ENCODE measurements around the gene DYSF. TPM values are rescaled to one million over a fixed set of nuclear protein-coding genes. Genes with fewer than 3 reads are reported as not detected.

Gene DYSF
- polyA plus RNA-seq, 3 donors = 16.0 to 20.5 (median 17.0) TPM

GRCh38 chr2:71665168-71666093 lies 212.1 kb downstream of the DYSF start:
- DNase-seq (ENCODE audit: low read depth in 3 of 3, low spot score in 2 of 3) = no peak

- no peak for DNase-seq (ENCODE audit: low read depth in 3 of 3, low spot score in 2 of 3)
Observed at GRCh38 chr2:71666094-71666474, 212.7 kb downstream of the DYSF start.

DNA sequence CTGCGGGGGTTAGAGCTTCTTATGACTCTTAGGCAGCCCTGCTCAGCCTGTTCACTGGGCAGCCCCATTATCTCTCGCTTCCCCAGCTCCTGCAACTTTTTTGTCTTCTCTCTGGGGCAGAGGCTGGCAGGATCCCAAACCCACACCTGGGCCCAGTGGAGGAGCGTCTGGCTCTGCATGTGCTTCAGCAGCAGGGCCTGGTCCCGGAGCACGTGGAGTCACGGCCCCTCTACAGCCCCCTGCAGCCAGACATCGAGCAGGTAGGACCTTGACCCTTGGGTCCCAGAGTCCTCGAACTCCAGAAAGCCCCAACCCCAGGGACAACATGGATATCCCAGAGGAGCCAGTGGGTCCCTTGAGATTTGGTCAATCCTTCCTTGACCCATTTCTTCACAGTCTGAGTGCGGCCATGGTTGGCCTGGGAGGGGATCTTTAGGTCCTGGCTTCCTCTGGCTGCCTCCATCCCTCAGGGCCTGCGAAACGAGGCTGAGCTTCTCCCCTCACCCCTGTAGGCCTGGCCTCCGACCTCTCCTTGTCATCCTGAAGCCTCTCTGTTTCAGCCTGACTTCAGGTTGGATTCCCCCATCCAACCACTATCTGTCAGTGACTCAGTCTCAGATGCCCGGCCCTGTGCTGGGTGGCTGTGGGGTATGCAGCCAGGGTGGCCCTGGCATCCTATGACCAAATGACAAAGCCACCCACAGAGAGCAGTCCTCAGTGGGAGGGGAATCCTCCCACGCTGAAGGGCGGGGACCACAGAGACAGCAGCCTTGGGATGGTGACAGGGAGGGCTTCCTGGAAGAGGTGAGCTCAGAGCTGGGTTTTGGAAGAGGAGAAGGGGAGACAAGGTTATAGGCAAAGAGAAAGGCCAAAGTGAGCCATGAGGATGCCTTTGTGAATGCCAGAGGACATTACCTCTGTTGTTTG lies 214.2 kb downstream of the DYSF start:
- DNase-seq (ENCODE audit: low read depth in 3 of 3, low spot score in 2 of 3) = no peak

GRCh38 chr2:71668326-71669057 lies 215.1 kb downstream of the DYSF start:
- no peak for DNase-seq (ENCODE audit: low read depth in 3 of 3, low spot score in 2 of 3)

GRCh38 chr2:71669058-71669456 lies 215.7 kb downstream of the DYSF start:
- DNase-seq (ENCODE audit: low read depth in 3 of 3, low spot score in 2 of 3) = no peak

DNA sequence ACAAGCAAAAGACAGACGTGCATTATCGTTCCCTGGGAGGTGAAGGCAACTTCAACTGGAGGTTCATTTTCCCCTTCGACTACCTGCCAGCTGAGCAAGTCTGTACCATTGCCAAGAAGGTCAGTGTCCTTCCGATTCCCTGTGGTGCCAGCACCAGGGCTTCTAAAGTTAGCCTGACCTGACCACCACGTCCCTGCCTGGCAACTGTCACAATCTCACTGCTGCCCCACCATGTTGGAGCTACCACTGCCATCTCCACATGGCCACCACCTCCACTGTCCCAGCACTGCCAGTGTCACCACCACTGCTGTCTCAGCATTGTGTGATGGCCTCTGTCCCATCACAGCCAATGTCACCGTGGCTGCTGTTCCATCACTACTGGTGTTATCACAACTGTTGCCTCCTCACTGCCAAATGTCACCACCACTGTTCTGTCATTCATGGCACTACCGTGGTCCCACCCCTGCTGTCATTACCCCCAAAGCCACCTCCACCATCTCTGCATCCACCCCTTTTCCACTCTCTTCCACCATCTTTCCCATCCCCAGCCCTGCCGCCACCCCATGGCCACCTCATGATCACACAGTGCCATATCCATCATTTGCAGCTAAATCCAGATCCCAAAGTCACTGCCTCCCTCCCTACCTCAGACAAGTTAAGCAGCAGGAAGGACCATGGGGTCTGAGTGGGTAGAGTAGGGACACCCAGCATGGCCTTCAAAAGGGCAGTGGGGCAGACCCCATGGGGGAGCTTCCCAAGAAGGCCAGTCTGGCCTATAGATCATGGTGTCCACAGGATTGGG lies 216.5 kb downstream of the DYSF start:
- DNase-seq (ENCODE audit: low read depth in 3 of 3, low spot score in 2 of 3) = no peak

- DNase-seq (ENCODE audit: low read depth in 3 of 3, low spot score in 2 of 3) = no peak
Observed at GRCh38 chr2:71670430-71670795, 217.1 kb downstream of the DYSF start.

DNA sequence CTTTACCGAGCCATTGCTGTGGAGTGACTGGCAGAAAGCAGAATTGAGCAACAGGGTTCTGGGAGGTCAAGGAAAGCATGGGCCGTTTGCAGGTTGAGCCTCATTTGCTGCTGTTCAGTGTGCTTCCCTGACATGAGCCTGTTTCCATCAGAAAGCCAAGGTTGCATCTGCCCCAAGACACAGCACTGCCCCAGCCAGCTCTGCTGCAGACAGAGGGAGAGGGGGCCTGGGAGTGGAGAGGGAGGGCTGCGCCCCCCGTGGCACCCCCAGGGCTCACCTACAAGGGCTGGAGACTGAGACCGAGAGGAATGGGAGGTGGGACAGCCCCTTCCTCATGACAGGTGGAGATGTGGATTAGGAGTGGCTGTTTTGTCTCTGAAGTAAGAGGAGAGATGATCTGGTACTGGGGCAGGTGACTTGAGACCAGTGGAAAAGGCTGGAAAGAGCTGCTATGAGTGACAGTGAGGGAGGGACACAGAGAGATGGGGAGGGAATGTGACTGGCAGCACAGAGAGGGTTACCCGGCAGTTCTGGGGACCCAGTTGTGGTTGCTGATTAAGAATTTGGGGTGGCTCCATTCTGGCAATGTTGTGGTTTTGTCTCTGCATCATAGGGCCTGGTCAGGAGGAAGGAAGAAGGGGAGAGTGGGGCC lies 218.0 kb downstream of the DYSF start:
- no peak for DNase-seq (ENCODE audit: low read depth in 3 of 3, low spot score in 2 of 3)

DNA sequence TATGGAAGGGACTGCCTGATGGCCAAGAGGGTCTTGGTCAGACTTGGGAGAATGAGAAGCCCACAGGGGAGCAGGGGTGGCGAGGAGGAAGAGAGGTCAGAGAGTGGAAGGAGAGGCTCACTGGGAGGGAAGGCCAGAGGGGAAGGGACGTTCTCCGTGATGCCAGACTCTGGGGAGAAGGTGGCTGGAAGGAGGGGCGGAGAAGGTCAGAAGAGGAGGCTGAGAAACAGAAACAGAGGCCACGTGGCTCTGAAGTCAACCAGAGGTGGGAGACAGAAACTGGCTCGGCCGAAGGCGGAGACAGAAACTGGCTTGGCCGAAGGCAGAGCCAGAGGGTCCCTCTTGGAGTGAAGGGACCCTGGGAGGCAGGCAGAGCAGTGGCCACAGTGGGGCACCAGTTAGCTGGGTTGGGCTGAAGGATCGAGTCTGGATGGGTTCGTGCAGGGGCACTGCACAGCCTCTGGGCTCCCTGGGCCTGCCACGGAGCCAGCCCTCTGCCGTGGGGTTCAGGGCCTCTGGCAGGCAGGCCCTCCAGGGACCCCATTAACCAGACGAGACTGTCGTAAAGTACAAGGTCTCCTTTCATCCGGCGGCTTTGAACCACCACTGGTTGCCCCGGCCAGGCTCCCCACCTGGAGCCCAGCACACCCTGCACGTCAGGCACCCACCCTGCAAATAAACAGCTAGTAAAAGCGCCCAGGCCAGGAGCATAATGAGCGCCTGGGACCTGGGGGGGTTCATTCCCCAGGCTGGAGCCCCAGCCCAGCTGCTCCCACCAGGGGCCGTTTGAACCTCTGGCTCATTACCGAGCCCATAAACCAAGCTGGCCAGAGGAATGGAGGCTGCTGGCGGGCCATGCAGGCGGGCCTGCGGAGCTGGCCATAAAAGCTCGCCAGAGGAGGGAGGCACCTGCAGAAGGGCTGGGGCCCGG lies 218.8 kb downstream of the DYSF start:
- no peak for DNase-seq (ENCODE audit: low read depth in 3 of 3, low spot score in 2 of 3)

DNA sequence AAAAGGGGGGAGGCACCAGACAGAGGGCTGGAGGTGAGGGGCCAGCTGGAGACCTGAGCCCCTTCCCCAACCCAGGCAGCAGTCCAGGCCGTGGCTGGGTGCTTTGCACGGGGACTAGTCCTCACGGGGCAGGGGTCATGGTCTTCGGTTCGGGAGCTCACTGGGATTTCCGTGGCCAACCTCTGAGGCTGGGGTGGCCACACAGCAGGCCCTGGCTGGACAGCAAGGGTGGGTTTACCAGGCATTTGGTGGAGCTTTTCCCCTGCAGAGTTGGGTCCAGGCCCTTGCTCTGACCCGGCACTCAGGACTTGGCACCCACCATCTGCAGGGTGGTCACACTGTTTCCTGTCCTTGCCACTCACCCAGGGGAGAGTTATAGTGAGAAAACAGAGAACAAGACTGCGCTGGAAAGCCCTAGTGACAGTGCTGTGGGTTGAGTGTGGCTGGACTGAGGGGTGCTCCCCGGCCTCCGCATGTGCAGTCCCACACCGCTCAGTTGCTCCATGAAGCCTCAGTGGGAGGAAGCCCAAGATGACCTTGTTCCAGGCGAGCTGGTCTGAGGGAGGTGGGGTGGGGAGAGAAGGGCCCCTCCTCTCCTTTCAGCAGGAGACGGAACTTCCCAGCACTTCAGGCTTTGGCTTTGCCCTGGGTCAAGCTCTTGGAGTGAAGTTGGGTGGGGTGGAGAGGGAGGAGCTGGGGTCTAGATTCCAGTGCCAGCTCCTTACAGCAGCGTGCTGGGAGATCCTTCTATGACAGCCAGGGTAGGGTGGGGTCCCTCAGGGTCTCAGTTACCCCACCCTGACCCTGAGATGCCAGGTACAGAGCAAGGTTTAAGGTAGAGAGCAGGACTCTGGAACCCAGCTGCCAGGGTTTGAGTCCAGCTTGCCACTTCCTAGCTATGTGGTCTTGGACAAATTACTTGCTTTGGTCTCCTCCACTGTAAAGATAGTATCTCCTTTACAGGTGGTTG lies 219.8 kb downstream of the DYSF start:
- no peak for DNase-seq (ENCODE audit: low read depth in 3 of 3, low spot score in 2 of 3)

GRCh38 chr2:71674158-71674851 lies 220.9 kb downstream of the DYSF start:
- DNase-seq (ENCODE audit: low read depth in 3 of 3, low spot score in 2 of 3) = no peak

- DNase-seq (ENCODE audit: low read depth in 3 of 3, low spot score in 2 of 3) = no peak
Observed at GRCh38 chr2:71675296-71675695, 221.9 kb downstream of the DYSF start.

DNA sequence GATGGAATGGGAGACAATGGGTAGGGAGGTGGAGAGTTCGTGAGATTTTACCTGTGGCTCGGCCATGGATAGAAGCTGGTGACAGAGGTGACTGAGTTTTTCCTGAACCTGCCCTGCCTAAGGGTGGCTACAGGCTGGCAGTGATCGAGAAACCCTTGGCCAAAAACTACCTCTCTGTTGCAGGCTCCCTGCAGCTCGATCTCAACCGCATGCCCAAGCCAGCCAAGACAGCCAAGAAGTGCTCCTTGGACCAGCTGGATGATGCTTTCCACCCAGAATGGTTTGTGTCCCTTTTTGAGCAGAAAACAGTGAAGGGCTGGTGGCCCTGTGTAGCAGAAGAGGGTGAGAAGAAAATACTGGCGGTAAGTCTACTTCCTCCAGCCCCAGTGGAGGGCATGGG lies 225.5 kb downstream of the DYSF start:
- no peak for DNase-seq (ENCODE audit: low read depth in 3 of 3, low spot score in 2 of 3)

- no peak for DNase-seq (ENCODE audit: low read depth in 3 of 3, low spot score in 2 of 3)
Observed at GRCh38 chr2:71679491-71679890, 226.1 kb downstream of the DYSF start.

DNA sequence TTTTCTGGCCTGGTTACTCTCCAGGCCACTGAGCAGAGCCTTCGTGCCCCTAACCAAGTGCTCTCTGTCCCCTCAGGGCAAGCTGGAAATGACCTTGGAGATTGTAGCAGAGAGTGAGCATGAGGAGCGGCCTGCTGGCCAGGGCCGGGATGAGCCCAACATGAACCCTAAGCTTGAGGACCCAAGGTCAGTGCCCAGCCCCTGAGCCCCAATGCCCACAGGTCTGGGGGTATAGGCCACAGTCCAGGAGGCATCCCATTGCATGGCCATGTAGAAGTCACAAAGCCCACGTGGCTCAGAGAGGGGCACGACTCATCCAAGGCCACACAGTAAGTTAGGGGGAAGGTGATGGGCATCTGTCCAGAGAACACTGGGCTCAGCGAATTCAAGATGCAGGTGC lies 227.6 kb downstream of the DYSF start:
- no peak for DNase-seq (ENCODE audit: low read depth in 3 of 3, low spot score in 2 of 3)

DNA sequence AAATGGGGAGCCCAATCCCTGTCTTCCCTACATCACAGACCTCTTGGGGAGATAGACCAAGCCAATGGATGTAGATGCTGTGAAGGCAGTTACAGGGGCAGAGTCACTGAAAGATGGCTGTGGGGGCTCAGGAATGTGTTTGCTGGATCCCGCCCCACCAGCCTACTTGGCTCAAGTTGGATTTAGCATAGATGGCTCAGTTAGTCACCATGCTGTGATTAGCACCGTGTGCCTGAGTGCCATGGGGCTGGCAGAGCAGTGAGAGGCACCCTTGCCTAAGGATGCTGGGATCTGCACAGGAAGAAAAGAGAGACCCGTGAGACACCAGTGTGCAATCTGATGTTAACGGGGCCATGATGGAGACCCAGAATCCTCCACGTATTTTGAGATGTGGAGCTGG lies 228.3 kb downstream of the DYSF start:
- no peak for DNase-seq (ENCODE audit: low read depth in 3 of 3, low spot score in 2 of 3)

- DNase-seq (ENCODE audit: low read depth in 3 of 3, low spot score in 2 of 3) = no peak
Observed at GRCh38 chr2:71682341-71682740, 229.0 kb downstream of the DYSF start.

Measured in right renal cortex interstitium (tissue), 3 donors.